Endodermal cell (in vitro differentiated cells): ENCODE measurements around the gene SMPD2. TPM values are rescaled to one million over a fixed set of nuclear protein-coding genes. Genes with fewer than 3 reads are reported as not detected.

ENCODE experiments used
- DNase-seq: peaks from one replicate; pipeline ENCODE4 v3.0.0-alpha.2; 2017
- H3K27ac ChIP-seq: 2 replicates; pipeline ENCODE4 v1.5.1; 2013; ENCODE audit warnings: mild to moderate bottlenecking, low read depth, low read length, moderate library complexity
- H3K27me3 ChIP-seq: 2 replicates; pipeline ENCODE4 v1.6.1; 2013; ENCODE audit warnings: mild to moderate bottlenecking, low read length, moderate library complexity; ENCODE audit not compliant: insufficient read depth, control insufficient read depth, poor library complexity, severe bottlenecking
- H3K36me3 ChIP-seq: 2 replicates; pipeline ENCODE4 v1.7.0; 2013; ENCODE audit warnings: mild to moderate bottlenecking, low read length, moderate library complexity; ENCODE audit not compliant: control insufficient read depth, insufficient read depth
- H3K4me1 ChIP-seq: one replicate; pipeline ENCODE4 v1.7.0; 2013; ENCODE audit warnings: low read length; ENCODE audit not compliant: control insufficient read depth, insufficient read depth
- H3K4me3 ChIP-seq: 2 replicates; pipeline ENCODE4 v1.5.1; 2013; ENCODE audit warnings: mild to moderate bottlenecking, low read length, moderate library complexity
- H3K9ac ChIP-seq: 2 replicates; pipeline ENCODE4 v1.6.1; 2013; ENCODE audit warnings: mild to moderate bottlenecking, low read length, moderate library complexity; ENCODE audit not compliant: poor library complexity, severe bottlenecking; ENCODE audit errors: extremely low read depth
- H3K9me3 ChIP-seq: 2 replicates; pipeline ENCODE4 v1.6.1; 2013; ENCODE audit warnings: mild to moderate bottlenecking, low read length, moderate library complexity; ENCODE audit not compliant: control insufficient read depth
- H3K27ac Mint-ChIP-seq: 2 replicates; pipeline ENCODE4 v1.8.0; 2020; ENCODE audit warnings: mixed read lengths
- H3K27me3 Mint-ChIP-seq: 2 replicates; pipeline ENCODE4 v1.8.0; 2021; ENCODE audit warnings: mild to moderate bottlenecking, mixed read lengths; ENCODE audit not compliant: insufficient read depth
- H3K36me3 Mint-ChIP-seq: 2 replicates; pipeline ENCODE4 v1.8.0; 2020; ENCODE audit warnings: low read depth, mixed read lengths
- H3K4me1 Mint-ChIP-seq: 2 replicates; pipeline ENCODE4 v1.8.0; 2020; ENCODE audit warnings: mixed read lengths
- H3K4me3 Mint-ChIP-seq: 2 replicates; pipeline ENCODE4 v1.8.0; 2020; ENCODE audit warnings: mild to moderate bottlenecking, moderate library complexity, mixed read lengths
- H3K9me3 Mint-ChIP-seq: 2 replicates; pipeline ENCODE4 v1.8.0; 2020; ENCODE audit warnings: mild to moderate bottlenecking, mixed read lengths
- WGBS, 2 experiments: methylation state at CpG; one replicate each; pipeline versions ENCODE4 v1.1.5 to v1.1.7; 2013; ENCODE audit warnings: missing lambda C conversion rate in 2 of 2, mixed read lengths in 1 of 2; ENCODE audit not compliant: insufficient coverage in 1 of 2, insufficient read length in 1 of 2; 5-methylcytosine and 5-hydroxymethylcytosine counted together
- total RNA-seq, 2 donors: library from RNA; stranded (reverse); fragmentation: NEBNext Ultra II Directional in 1 of 2; extraction: Animal tissue kit (Norgen Biotek cat#: 25700) in 1 of 2; gene quantifications; 2 replicates in 1 of 2; 3 replicates in 1 of 2; pipeline ENCODE4 v1.2.1, GENCODE V29; 2021
- TF ChIP-seq, protein P1 (sequence below): fragments of 200-600 bp; sonication (generic); conservative IDR thresholded peaks from 2 replicates; pipeline ENCODE4 v1.5.0; 2021; ENCODE audit warnings: antibody characterized with exemption, mild to moderate bottlenecking

SMPD2 gene
- total RNA-seq, 2 donors from 2014 or later: 11.1 to 12.0 TPM

DNA sequence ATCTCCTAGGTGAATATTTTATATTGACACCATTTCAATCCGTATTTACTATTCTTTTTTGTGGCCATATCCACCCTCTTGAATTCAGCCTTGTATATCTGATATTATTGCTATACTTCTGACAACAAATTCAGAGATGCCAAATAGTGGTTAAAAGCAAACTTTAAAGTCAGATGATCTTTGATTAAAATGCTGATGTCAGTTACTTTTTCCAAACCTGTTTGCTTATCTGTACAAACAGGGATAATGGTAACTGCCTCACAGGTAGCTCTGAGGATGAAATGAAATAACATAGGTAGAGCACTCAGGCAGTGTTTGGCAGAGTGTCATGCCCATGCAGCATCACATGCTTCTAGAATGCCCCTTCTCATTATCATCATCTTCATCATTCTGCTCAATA, 19.3 kb upstream of the SMPD2 start:
- H3K27me3 ChIP-seq: no peaks in the 10 kb centered on the region
- no peak overlapping the region for H3K27ac Mint-ChIP-seq
- H3K4me3 Mint-ChIP-seq: no peak overlapping the region
- H3K27ac ChIP-seq: no peak overlapping the region
- TF ChIP-seq, protein P1, sequence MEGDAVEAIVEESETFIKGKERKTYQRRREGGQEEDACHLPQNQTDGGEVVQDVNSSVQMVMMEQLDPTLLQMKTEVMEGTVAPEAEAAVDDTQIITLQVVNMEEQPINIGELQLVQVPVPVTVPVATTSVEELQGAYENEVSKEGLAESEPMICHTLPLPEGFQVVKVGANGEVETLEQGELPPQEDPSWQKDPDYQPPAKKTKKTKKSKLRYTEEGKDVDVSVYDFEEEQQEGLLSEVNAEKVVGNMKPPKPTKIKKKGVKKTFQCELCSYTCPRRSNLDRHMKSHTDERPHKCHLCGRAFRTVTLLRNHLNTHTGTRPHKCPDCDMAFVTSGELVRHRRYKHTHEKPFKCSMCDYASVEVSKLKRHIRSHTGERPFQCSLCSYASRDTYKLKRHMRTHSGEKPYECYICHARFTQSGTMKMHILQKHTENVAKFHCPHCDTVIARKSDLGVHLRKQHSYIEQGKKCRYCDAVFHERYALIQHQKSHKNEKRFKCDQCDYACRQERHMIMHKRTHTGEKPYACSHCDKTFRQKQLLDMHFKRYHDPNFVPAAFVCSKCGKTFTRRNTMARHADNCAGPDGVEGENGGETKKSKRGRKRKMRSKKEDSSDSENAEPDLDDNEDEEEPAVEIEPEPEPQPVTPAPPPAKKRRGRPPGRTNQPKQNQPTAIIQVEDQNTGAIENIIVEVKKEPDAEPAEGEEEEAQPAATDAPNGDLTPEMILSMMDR: no peak
- DNase-seq: no peak
- no peaks in the 10 kb centered on the region for H3K9me3 ChIP-seq
- WGBS, 2 experiments: 60% methylated on average over 1 of the region's 1 CpG; no CpG with 5 or more reads in 1 of the 2 experiments
- H3K9ac ChIP-seq: no peak overlapping the region
- no peaks in the 10 kb centered on the region for H3K4me1 Mint-ChIP-seq
- no peaks in the 10 kb centered on the region for H3K4me1 ChIP-seq
- H3K9me3 Mint-ChIP-seq: no peaks in the 10 kb centered on the region
- H3K27me3 Mint-ChIP-seq: no peaks in the 10 kb centered on the region
- H3K36me3 ChIP-seq: no peaks in the 10 kb centered on the region
- H3K4me3 ChIP-seq: no peak overlapping the region
- no peaks in the 10 kb centered on the region for H3K36me3 Mint-ChIP-seq

DNA sequence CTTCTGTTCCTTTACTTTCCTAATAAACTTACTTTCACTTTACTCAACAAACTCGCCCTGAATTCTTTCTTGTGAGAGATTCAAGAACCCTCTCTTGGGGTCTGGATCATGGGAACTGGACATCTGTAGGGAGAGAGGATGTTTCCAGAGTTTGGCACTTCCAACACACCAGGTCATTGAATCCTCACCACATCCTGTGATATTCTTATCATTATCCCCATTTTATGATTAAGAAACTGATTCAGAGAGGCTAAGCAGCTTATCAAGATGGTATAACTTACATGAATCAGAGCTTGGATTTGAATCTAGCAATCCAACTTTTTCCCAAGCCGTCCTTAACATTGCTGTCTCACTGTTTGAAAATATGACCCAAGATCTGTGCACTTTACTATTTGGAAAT, 15.6 kb upstream of the SMPD2 start:
- Histone ChIP-seq H3K36me3 (no peaks in the 10 kb centered on the region), H3K4me1 (no peaks in the 10 kb centered on the region), H3K9ac (no peak overlapping the region), H3K27ac (no peak overlapping the region), H3K4me3 (no peak overlapping the region), H3K27me3 (no peaks in the 10 kb centered on the region), H3K9me3 (no peaks in the 10 kb centered on the region)
- H3K4me1 Mint-ChIP-seq: no peaks in the 10 kb centered on the region
- H3K9me3 Mint-ChIP-seq: no peaks in the 10 kb centered on the region
- no peak for DNase-seq
- TF ChIP-seq, protein P1: no peak
- H3K36me3 Mint-ChIP-seq: no peaks in the 10 kb centered on the region
- no peak overlapping the region for H3K27ac Mint-ChIP-seq
- no peaks in the 10 kb centered on the region for H3K27me3 Mint-ChIP-seq
- WGBS, 2 experiments: 91 to 100% methylated on average over 1 to 2 of the region's 2 CpGs
- no peak overlapping the region for H3K4me3 Mint-ChIP-seq

DNA sequence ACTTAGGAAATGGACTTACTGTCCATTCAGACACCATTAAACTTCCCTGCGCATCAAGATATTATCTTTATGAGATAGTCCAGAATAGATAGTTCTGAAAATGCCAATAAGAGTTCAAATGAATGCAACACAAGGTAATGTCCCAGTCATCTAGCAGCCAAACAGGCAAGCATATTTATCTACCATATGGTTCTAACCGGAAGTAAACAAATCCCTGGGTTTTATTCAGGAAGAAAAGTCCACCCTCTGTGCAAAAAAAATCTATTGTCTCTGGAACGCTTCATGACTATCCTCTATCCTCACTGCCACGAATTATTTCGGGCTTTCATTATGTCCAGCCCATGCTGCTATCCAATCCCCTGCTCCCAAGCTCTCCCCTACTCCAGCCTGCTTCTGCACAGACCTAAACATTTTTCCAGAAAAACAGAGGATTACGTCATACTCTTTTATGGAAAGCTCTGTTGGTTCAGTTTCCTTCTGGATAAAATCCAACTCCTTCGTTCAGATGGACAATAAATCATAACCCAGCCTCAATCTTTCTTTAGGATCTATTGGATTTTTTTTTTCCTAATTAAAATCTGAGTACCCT, 11.5 kb upstream of the SMPD2 start:
- TF ChIP-seq, protein P1: no peak
- no peaks in the 10 kb centered on the region for H3K36me3 Mint-ChIP-seq
- no peaks in the 10 kb centered on the region for H3K9me3 Mint-ChIP-seq
- no peak overlapping the region for H3K4me3 Mint-ChIP-seq
- no peaks in the 10 kb centered on the region for H3K36me3 ChIP-seq
- no peaks in the 10 kb centered on the region for H3K4me1 ChIP-seq
- no peaks in the 10 kb centered on the region for H3K9me3 ChIP-seq
- no peak overlapping the region for H3K27ac ChIP-seq
- no peak overlapping the region for H3K9ac ChIP-seq
- no peak overlapping the region for H3K4me3 ChIP-seq
- no peak overlapping the region for H3K27ac Mint-ChIP-seq
- no peaks in the 10 kb centered on the region for H3K27me3 Mint-ChIP-seq
- DNase-seq: no peak
- H3K4me1 Mint-ChIP-seq: peaks cover 5% of the 10 kb centered on the region
- 92 to 94% methylated on average over 7 of the region's 7 CpGs for WGBS, 2 experiments
- H3K27me3 ChIP-seq: no peaks in the 10 kb centered on the region
